Keratinocyte (primary cell): Measurements from ENCODE around the gene ATP6V0B. TPM values are rescaled to one million over a fixed set of nuclear protein-coding genes. Genes with fewer than 3 reads are reported as not detected.

Experiments used
- DNase-seq: peaks from one replicate; pipeline ENCODE4 v3.0.0-alpha.2; 2011; ENCODE audit warnings: low read depth, missing footprints, low spot score
- FAIRE-seq: peaks from 2 replicates; lab custom pipeline; 2011; peaks lifted over from hg19 to GRCh38; lab: Jason Lieb, UNC
- H2AFZ ChIP-seq: 2 replicates; pipeline ENCODE4 v1.6.0; 2012; ENCODE audit warnings: low read length, control low read depth, inconsistent platforms; ENCODE audit not compliant: control insufficient read depth
- H3K27ac ChIP-seq: 2 replicates; pipeline ENCODE4 v1.5.1; 2011; ENCODE audit warnings: low read length; ENCODE audit not compliant: control insufficient read depth, insufficient read depth
- H3K27me3 ChIP-seq: 3 replicates; pipeline ENCODE4 v1.6.0; 2011; ENCODE audit warnings: low read length; ENCODE audit not compliant: control insufficient read depth, insufficient read depth; ENCODE audit errors: extremely low read depth
- H3K36me3 ChIP-seq, 2 experiments: 2 replicates in 1 of 2; 3 replicates in 1 of 2; pipeline ENCODE4 v1.5.1; 2011; ENCODE audit warnings: low read length in 2 of 2, mild to moderate bottlenecking in 1 of 2; ENCODE audit not compliant: control insufficient read depth in 2 of 2, insufficient read depth in 2 of 2; ENCODE audit errors: extremely low read depth in 1 of 2
- H3K4me1 ChIP-seq: 3 replicates; pipeline ENCODE4 v1.5.1; 2011; ENCODE audit warnings: low read length; ENCODE audit not compliant: control insufficient read depth, insufficient read depth; ENCODE audit errors: extremely low read depth
- H3K4me2 ChIP-seq: 3 replicates; pipeline ENCODE4 v1.6.0; 2011; ENCODE audit warnings: low read depth, low read length; ENCODE audit not compliant: control insufficient read depth, insufficient read depth; ENCODE audit errors: extremely low read depth
- H3K4me3 ChIP-seq, 3 experiments: fragments of 200-600 bp in 1 of 3; sonication (generic) in 1 of 3; 2 replicates in 2 of 3; 3 replicates in 1 of 3; pipeline ENCODE4 v1.5.1; 2011 to 2016; ENCODE audit warnings: low read length in 3 of 3, mild to moderate bottlenecking in 3 of 3, control low read depth in 2 of 3, inconsistent platforms in 1 of 3, low read depth in 1 of 3, mixed read lengths in 1 of 3, mixed run types in 1 of 3, moderate library complexity in 1 of 3; ENCODE audit not compliant: control insufficient read depth in 2 of 3, insufficient read depth in 2 of 3; ENCODE audit errors: extremely low read depth in 1 of 3
- H3K79me2 ChIP-seq: 2 replicates; pipeline ENCODE4 v1.6.0; 2012; ENCODE audit warnings: low read length; ENCODE audit not compliant: control insufficient read depth, insufficient read depth
- H3K9ac ChIP-seq: 3 replicates; pipeline ENCODE4 v1.6.0; 2011; ENCODE audit warnings: low read length; ENCODE audit not compliant: control insufficient read depth, insufficient read depth; ENCODE audit errors: extremely low read depth
- H3K9me1 ChIP-seq: 3 replicates; pipeline ENCODE4 v1.6.0; 2011; ENCODE audit warnings: low read length; ENCODE audit not compliant: control insufficient read depth, insufficient read depth; ENCODE audit errors: extremely low read depth
- H3K9me3 ChIP-seq: 2 replicates; pipeline ENCODE4 v1.5.1; 2012; ENCODE audit warnings: low read depth, low read length; ENCODE audit not compliant: control insufficient read depth
- H4K20me1 ChIP-seq: 3 replicates; pipeline ENCODE4 v1.6.0; 2011; ENCODE audit warnings: low read length; ENCODE audit not compliant: control insufficient read depth, insufficient read depth; ENCODE audit errors: extremely low read depth
- CTCF ChIP-seq, 3 experiments: IDR thresholded peaks in 1 of 3; conservative IDR thresholded peaks in 1 of 3; optimal IDR thresholded peaks in 1 of 3; 2 replicates in 2 of 3; 3 replicates in 1 of 3; pipeline versions ENCODE3 to v1.5.1; 2011; ENCODE audit warnings: low read length in 3 of 3, mild to moderate bottlenecking in 3 of 3, moderate library complexity in 2 of 3, control low read depth in 1 of 3, inconsistent platforms in 1 of 3; ENCODE audit not compliant: insufficient read depth in 2 of 3; ENCODE audit errors: extremely low read depth in 1 of 3
- EZH2 ChIP-seq: IDR thresholded peaks from one replicate; pipeline ENCODE4 v1.6.1; 2012; ENCODE audit warnings: inconsistent platforms, mild to moderate bottlenecking, low read length, moderate library complexity
- dilution Hi-C: fragments of 300-500 bp; cut with MboI; formaldehyde crosslinking; loops from one replicate; pipeline ENCODE4 v1.7.0; 2020; ENCODE audit warnings: low sequenced_read_pairs; ENCODE audit not compliant: extremely low pct_ligation_motif_present
- polyA plus RNA-seq, 5 experiments: library from polyadenylated mRNA; depleted of rRNA in 3 of 5; stranded (reverse) in 3 of 5; stranded (forward) in 1 of 5; unstranded in 1 of 5; fragments of >200 nt; gene quantifications; 1 replicate in 1 of 5; 2 replicates in 3 of 5; 3 replicates in 1 of 5; pipeline versions ENCODE4 v1.2.1 to v1.2.3, GENCODE V29; 2011 to 2012; ENCODE audit warnings: missing spikeins in 2 of 5, low read depth in 1 of 5, low replicate concordance in 1 of 5

The ATP6V0B gene
- polyA plus RNA-seq, 1 donor (not counting 4 experiments of a cell fraction or from before 2014, with no cell fraction given): 195 TPM

DNA sequence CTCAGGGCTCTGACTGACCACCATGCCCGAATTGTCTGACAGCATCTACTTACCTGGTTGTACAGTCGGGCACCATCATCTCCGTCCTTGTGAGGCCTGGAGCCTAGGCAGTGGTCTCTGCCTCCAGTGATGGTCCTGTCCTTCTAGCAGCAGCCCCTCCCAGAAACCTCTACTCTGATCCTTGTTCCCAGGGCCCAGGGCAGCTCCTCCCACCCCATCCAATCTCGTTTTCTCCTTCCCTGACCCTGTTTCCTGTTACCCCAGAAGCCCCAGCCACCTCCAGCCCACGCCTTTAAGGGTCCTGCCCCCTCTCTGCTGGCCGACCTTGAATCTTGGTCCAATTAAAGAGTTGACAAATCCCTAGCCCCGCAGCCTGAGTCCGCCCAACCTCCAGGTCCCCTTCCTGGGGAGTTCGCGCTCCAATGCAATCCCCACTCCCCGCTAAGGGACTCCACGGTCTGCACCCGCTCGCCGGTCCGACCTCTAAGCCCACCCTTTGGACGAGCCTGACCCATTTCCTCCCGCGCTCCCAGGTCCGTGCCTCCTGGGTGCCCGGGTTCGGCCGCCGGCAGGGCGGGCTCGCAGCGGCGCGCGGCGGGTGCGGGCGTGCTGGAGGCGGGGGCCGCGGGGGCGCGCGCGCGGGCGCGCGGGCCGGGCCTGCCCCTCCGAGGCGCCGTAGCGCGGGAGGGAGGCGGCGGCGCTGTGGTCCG lies 3.9 kb downstream of the ATP6V0B start, which contains the start of gene B4GALT2:
TSS of gene B4GALT2 (plus strand) at position 660 of the 710 bp plus-strand sequence. CDS start 1,951 bp downstream, outside the sequence.
- no peaks in the 10 kb centered on the region for H3K27me3 ChIP-seq
- no peak for TF ChIP-seq CTCF (optimal IDR thresholded peaks at IDR 0.05 in 1 of 3, IDR thresholded peaks at IDR 0.05 in 1 of 3, conservative IDR thresholded peaks at IDR 0.05 in 1 of 3; ENCODE audit: extremely low read depth in 1 of 3, insufficient read depth in 2 of 3, low read length in 3 of 3)
- TF ChIP-seq EZH2: no peak
- H3K79me2 ChIP-seq: peaks cover 63% of the 10 kb centered on the region
- no peaks in the 10 kb centered on the region for H3K9me1 ChIP-seq
- no peaks in the 10 kb centered on the region for H4K20me1 ChIP-seq
- FAIRE-seq: no peak
- no peaks in the 10 kb centered on the region for H3K9me3 ChIP-seq
- H3K9ac ChIP-seq: peak within 1 kb of the TSS; percentile 94
- peak within 1 kb of the TSS; percentile 83 for H3K4me2 ChIP-seq
- H3K36me3 ChIP-seq: peaks cover 23 to 28% of the 10 kb centered on the region in 2 experiments
- peak within 1 kb of the TSS; percentile 51 to 74 (median 73) for H3K4me3 ChIP-seq
- H2AFZ ChIP-seq: peak within 1 kb of the TSS; percentile 10
- H3K27ac ChIP-seq: peak within 1 kb of the TSS; percentile 92
- peaks cover 46% of the 10 kb centered on the region for H3K4me1 ChIP-seq
- dilution Hi-C loops: no loop called here
- DNase-seq: no peak

GRCh38 chr1:43979261-43979527 lies 4.4 kb downstream of the ATP6V0B start:
- H2AFZ ChIP-seq: no peak overlapping the region
- dilution Hi-C loops: no loop called here
- H3K4me3 ChIP-seq: peak overlapping the region; percentile 43 to 73 (median 51)
- H3K4me2 ChIP-seq: no peak overlapping the region
- peaks cover 23 to 31% of the 10 kb centered on the region in 2 experiments for H3K36me3 ChIP-seq
- H3K9me3 ChIP-seq: no peaks in the 10 kb centered on the region
- H3K27ac ChIP-seq: peak overlapping the region; percentile 92
- no peak for DNase-seq
- TF ChIP-seq CTCF (optimal IDR thresholded peaks at IDR 0.05 in 1 of 3, IDR thresholded peaks at IDR 0.05 in 1 of 3, conservative IDR thresholded peaks at IDR 0.05 in 1 of 3; ENCODE audit: extremely low read depth in 1 of 3, insufficient read depth in 2 of 3, low read length in 3 of 3) (no peak), EZH2 (no peak)
- no peaks in the 10 kb centered on the region for H4K20me1 ChIP-seq
- no peak for FAIRE-seq
- peak overlapping the region; percentile 94 for H3K9ac ChIP-seq
- peaks cover 67% of the 10 kb centered on the region for H3K79me2 ChIP-seq
- H3K4me1 ChIP-seq: peaks cover 43% of the 10 kb centered on the region
- no peaks in the 10 kb centered on the region for H3K27me3 ChIP-seq
- H3K9me1 ChIP-seq: no peaks in the 10 kb centered on the region
